DOHH2 (cell line): Measurements from ENCODE around the gene HOXB13.

Source experiments
- CTCF ChIP-seq: fragments of 200-600 bp; sonication (generic); IDR thresholded peaks from one replicate; pipeline ENCODE4 v1.5.1; 2014; ENCODE audit warnings: antibody characterized with exemption, mild to moderate bottlenecking, low read depth, low read length; ENCODE audit not compliant: poor library complexity, severe bottlenecking
- EZH2phosphoT487 ChIP-seq: fragments of 200-600 bp; sonication (generic); IDR thresholded peaks from 2 replicates; pipeline ENCODE4 v1.6.1; 2017; ENCODE audit warnings: borderline replicate concordance, mild to moderate bottlenecking, antibody characterized with exemption, low read length, moderate library complexity, mixed read lengths

- TF ChIP-seq CTCF (no peak), EZH2phosphoT487 (no peak)
Measured at GRCh38 chr17:48711128-48711527, 17.4 kb downstream of the HOXB13 start.
